ENCODE results near the gene ASTN2.

DNA sequence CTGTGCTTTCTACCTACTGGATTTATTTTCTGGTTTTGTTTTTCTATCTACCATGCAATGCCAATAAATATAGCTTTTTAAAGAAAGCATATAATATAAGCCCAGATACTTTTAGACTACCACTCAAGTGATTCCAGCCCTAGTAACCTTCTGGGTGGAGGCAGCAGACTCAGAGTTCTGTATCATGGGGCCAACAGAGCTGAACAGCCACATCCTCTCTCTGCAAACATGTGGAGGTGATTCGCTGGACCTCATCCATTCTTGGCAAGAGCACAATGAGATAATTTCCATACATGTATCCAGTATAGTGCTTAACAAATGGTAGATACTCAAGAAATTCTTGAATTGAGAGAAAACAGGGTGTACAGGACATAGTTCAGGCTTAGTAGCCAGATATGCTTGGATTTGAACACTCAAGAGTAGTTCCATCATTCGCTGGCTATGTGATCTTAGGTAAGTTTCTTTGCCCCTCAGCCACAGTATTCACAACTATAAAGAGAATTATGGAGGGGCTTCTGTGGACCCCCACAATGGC lies 124.5 kb downstream of the ASTN2 start:
- TF ChIP-seq CTCF (IDR thresholded peaks at IDR 0.05) (no peak), POLR2A (IDR thresholded peaks at IDR 0.05) (no peak)
